ENCODE results near the gene CINP.

GRCh38 chr14:102363182-102363943 lies 673 bp upstream of the CINP start:
- TF ChIP-seq CTCF (IDR thresholded peaks at IDR 0.05; ENCODE audit: low read depth, low read length, poor library complexity, severe bottlenecking) (no peak), EZH2phosphoT487 (IDR thresholded peaks at IDR 0.05; ENCODE audit: borderline replicate concordance, low read length) (no peak)
